ENCODE data around the gene GUCY2C.
"Not testable (repeated sequence)": the region's sequence is repeated elsewhere in the genome, so short reads cannot be mapped to it uniquely, and the experiment has no call there.

GUCY2C gene

GRCh38 chr12:14696265-14696741 lies at the start of gene GUCY2C:
Gene GUCY2C (minus strand): TSS chr12:14696599. CDS start chr12:14696448, 151 bp downstream.
- no peak for DNase-seq

- no peak for DNase-seq
These were observed 46.7 kb upstream of the GUCY2C start for GRCh38 chr12:14743061-14743460.

- no peak for DNase-seq
These were observed 45.5 kb upstream of the GUCY2C start for GRCh38 chr12:14741942-14742341.

GRCh38 chr12:14741153-14741552 lies 44.8 kb upstream of the GUCY2C start:
- DNase-seq, result no peak

GRCh38 chr12:14736441-14736840 lies 40.0 kb upstream of the GUCY2C start:
- DNase-seq, result not testable (repeated sequence)

- no peak for DNase-seq
These were observed 35.4 kb upstream of the GUCY2C start for GRCh38 chr12:14731821-14732220.

- DNase-seq, result no peak
These were observed 33.2 kb upstream of the GUCY2C start for GRCh38 chr12:14729586-14729985.

- peak; percentile 0 for DNase-seq
These were observed 27.4 kb upstream of the GUCY2C start for GRCh38 chr12:14723763-14724162.

GRCh38 chr12:14716848-14717444 lies 20.5 kb upstream of the GUCY2C start:
- DNase-seq, result peak; percentile 1

GRCh38 chr12:14714437-14714836 lies 18.0 kb upstream of the GUCY2C start:
- DNase-seq, result no peak

- DNase-seq, result no peak
These were observed 14.4 kb upstream of the GUCY2C start for GRCh38 chr12:14710632-14711320.

GRCh38 chr12:14701809-14702568 lies 5.6 kb upstream of the GUCY2C start:
- no peak for DNase-seq

GRCh38 chr12:14700935-14701334 lies 4.5 kb upstream of the GUCY2C start:
- no peak for DNase-seq

- DNase-seq, result no peak
These were observed 3.5 kb upstream of the GUCY2C start for GRCh38 chr12:14699923-14700322.

GRCh38 chr12:14698555-14698954 lies 2.2 kb upstream of the GUCY2C start:
- no peak for DNase-seq

- DNase-seq, result no peak
These were observed 671 bp downstream of the GUCY2C start for GRCh38 chr12:14695715-14696141.

GRCh38 chr12:14694970-14695369 lies 1.4 kb downstream of the GUCY2C start:
- DNase-seq, result no peak

- DNase-seq, result no peak
These were observed 2.2 kb downstream of the GUCY2C start for GRCh38 chr12:14694145-14694714.

GRCh38 chr12:14693116-14693515 lies 3.3 kb downstream of the GUCY2C start:
- DNase-seq, result no peak

- DNase-seq, result peak; percentile 46
These were observed 4.8 kb downstream of the GUCY2C start for GRCh38 chr12:14691560-14691959.

- no peak for DNase-seq
These were observed 6.4 kb downstream of the GUCY2C start for GRCh38 chr12:14689996-14690395.

GRCh38 chr12:14689144-14689543 lies 7.3 kb downstream of the GUCY2C start:
- no peak for DNase-seq

- DNase-seq, result not testable (repeated sequence)
These were observed 14.2 kb downstream of the GUCY2C start for GRCh38 chr12:14682231-14682630.
